GM18868 (cell line): Measurements from ENCODE around the gene ZDHHC1.

ENCODE experiments used
- ATAC-seq: cut with Tn5 transposase; IDR thresholded peaks from one replicate; pipeline ENCODE4 v1.9.1; 2021; ENCODE audit warnings: mild to moderate bottlenecking, moderate library complexity; ENCODE audit not compliant: unreplicated experiment

ZDHHC1 gene

DNA sequence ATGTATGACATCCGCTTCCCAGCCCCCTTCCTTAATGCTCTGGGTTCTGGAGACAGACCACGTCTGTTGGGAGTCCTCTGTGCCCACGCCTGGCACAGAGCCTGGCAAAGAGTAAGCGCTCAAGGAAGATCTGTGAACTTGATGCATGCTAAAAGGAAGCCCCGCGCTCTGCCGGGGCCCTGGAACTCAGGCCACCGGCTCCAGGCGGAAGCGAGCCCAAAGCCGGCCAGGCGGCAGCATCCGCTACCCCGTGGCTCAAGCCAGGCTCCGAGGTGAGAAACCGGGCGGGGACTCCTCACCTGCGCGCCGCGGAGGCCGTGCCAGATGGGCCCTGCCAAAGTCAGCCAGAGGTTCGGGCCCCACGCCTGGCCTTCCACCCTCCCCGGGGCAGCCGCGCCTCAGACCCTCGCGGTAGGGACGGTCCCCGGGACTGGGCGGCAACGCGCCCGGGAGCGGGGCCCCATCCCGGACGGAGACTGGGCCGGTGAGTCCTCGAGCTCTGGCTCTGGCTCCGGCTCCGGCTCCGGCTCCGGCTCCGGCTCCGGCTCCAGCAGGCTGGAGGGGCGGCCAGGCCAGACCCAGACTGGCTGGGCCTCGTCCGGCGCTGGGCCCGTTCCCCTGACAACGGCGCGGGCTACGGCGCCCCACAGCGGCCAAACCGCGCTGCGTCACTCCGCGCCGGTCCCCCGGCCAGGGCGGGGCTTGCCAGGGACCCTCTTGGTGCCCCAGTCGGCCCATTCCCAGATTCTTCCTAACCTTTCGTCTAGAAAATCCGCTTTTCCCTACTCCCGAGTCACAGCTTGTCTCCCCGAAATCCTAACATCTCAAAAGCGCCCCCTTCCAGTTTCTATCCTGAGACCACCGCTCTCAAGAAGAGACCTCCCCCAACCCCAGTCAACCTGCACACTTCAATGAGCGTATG is at the start of gene ZDHHC1:
Gene ZDHHC1 (minus strand): TSS at position 606 of the 922 bp plus-strand sequence. CDS start 8,702 bp downstream, outside the sequence.
- peak; percentile 74 for ATAC-seq

GRCh38 chr16:67464565-67464964 is 48.3 kb upstream of the ZDHHC1 start:
- ATAC-seq: no peak

- no peak for ATAC-seq
These were observed 47.4 kb upstream of the ZDHHC1 start for GRCh38 chr16:67463691-67464090.

DNA sequence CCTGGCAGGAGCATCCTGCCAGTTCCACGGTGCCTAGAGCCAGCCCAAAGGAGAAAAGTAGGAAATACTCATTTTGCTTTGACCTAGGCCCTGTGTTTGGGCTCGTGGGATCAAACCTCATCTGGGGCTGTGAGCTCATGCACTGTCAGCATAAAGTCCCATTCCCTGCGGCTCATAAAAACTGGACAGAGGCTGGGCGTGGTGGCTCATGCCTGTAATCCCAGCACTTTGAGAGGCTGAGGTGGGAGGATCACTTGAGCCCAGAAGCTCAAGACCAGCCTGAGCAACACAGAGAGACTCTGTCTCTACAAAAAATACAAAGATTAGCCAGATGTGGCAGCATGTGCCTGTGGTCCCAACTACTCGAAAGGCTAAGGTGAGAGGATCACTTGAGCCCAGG is 46.8 kb upstream of the ZDHHC1 start:
- no peak for ATAC-seq

- ATAC-seq: no peak
These were observed 46.0 kb upstream of the ZDHHC1 start for GRCh38 chr16:67462279-67462655.

- no peak for ATAC-seq
These were observed 45.5 kb upstream of the ZDHHC1 start for GRCh38 chr16:67461600-67462278.

DNA sequence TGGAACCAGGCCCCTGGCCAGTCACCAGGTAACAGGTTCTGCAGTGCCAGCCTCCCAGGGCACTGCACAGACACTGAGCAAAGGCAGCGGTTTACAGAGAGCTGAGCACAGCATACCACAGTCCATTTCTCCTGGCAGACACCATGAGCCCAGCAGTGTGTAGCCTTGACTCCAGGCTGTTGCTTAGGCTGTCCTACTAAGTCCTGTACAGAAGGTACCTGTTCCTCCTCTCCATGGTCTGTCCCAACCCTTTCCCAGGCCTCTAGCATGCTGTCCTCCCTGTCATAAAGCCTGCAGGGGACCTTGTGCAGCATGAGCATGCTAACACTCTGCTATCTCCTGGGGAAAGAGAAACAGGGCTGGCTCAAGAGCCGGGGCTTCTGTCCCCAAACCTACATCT is 44.7 kb upstream of the ZDHHC1 start:
- ATAC-seq: no peak

GRCh38 chr16:67460168-67460567 is 43.9 kb upstream of the ZDHHC1 start:
- no peak for ATAC-seq

- ATAC-seq: no peak
These were observed 43.5 kb upstream of the ZDHHC1 start for GRCh38 chr16:67459861-67460150.

GRCh38 chr16:67459066-67459860 is 43.0 kb upstream of the ZDHHC1 start:
- ATAC-seq: no peak

- ATAC-seq: no peak
These were observed 41.9 kb upstream of the ZDHHC1 start for GRCh38 chr16:67458121-67458641.

DNA sequence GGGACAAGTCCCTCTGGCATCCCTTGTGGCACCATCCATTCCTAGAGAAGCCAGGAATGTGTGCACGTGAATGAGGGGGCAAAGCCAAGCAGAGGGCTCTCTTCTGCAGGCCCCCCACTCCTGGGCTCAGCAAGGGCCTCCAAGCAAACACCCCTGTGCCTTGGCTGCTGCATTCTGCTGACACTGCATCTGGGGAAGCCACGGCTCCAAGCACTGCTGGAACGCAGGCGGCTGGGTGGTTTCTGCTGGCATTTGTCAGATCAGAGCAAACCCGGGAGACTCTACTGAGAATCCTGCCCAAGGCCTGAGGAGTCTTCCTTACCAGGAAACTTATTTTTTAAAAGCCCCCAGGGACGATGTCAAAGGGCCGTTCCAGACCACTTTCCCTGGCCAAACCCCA is 41.3 kb upstream of the ZDHHC1 start:
- no peak for ATAC-seq

- no peak for ATAC-seq
These were observed 40.3 kb upstream of the ZDHHC1 start for GRCh38 chr16:67456391-67457081.

DNA sequence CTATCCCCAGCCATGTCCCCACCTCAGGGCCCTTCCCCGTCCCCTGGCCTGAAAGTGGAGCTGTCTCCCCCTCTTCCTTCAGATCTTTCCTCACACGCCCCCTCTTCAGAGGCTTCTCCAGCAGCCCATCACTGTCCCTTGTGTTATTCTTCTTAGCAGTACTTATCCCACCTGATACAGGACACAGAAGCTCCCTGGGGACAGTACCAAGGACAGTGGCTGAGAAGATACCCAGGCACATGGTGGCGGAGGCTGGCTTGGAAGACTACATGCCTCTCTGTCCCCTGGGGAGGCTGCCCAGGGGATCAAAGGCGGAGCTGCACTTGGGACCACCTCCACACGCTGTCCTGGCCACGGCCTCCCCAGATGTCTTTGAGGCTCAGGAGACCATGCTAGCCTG is 38.6 kb upstream of the ZDHHC1 start:
- no peak for ATAC-seq

GRCh38 chr16:67454104-67454503 is 37.8 kb upstream of the ZDHHC1 start:
- ATAC-seq: no peak

DNA sequence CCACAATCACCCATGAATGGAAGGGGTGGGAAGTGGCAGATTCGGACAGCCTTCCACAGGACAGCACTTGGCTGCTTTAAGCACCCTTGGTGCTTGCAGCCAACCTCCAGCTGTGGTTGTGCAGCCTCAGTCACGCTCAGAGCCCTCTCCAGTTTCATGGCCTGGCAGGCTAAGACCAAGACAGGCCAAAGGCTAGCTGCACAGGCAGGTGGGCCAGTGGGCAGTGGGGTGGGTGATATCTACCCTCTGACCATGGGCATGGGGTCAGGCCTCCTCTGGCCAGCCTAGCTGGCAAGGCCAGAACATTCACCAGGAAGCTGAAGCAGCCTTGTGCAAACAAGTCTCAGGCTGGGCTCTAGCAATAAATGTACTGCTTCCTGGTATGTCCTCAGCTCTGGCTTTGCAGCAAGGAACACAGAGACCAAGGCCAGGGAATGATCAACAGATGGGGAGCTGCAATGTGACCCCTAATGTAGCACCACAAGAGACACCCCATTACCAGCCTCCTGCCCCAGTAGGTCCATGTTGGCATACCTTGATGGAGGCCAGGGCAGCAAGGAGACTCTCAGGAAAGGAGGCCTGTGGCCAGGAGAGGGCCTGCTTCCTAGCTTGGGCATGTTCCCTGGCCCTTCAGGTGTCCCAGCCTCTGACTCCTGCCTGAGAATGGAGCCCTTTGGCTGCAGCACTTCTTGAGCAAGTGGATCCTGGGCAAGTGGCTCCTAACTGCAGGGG is 35.6 kb upstream of the ZDHHC1 start:
- no peak for ATAC-seq

- no peak for ATAC-seq
These were observed 34.9 kb upstream of the ZDHHC1 start for GRCh38 chr16:67451061-67451703.

DNA sequence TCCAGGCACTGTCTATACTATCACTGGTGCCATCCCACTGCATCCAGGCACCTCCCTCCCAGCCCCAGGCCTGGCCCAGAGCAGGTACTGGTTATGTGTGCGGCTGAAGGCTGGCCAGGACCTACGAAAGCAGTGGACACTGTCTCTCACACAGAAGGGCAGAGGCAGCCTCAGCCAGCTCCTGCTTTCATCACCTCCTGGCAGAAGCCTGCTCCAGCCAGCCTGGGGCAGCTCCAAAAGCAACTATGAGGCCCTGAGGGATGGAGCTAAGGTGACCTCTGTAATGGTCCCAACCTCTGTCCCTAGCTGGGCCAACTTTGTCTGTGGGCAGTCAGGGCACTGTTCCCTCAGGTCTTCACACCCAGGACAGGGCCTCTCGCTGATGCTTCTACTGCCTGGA is 33.5 kb upstream of the ZDHHC1 start:
- no peak for ATAC-seq

GRCh38 chr16:67449336-67449735 is 33.1 kb upstream of the ZDHHC1 start:
- ATAC-seq: no peak

- ATAC-seq: no peak
These were observed 32.3 kb upstream of the ZDHHC1 start for GRCh38 chr16:67448580-67448979.
